Activated B cell treated with CpG ODN at 0.5 μM for 24 hours (primary cell): ENCODE measurements around the gene MACF1. TPM values are rescaled to one million over a fixed set of nuclear protein-coding genes. Genes with fewer than 3 reads are reported as not detected.
"Not testable (repeated sequence)": the region's sequence is repeated elsewhere in the genome, so short reads cannot be mapped to it uniquely, and the experiment has no call there.

Source experiments
- ATAC-seq: fragments of 200-7000 bp; cut with Tn5 transposase; one replicate; pipeline ENCODE4 v1.10.0; 2021; ENCODE audit warnings: low read depth, mild to moderate bottlenecking, moderate library complexity
- CTCF ChIA-PET: fragments of 350-600 bp; sonication (Branson Sonifier 250); formaldehyde crosslinking; loops from one replicate; lab custom pipeline; 2021; ENCODE audit warnings: antibody characterized with exemption; lab: Charles Lee
- POLR2A ChIA-PET: fragments of 350-600 bp; sonication (Branson Sonifier 250); formaldehyde crosslinking; loops from one replicate; lab custom pipeline; 2021; ENCODE audit warnings: antibody characterized with exemption; lab: Charles Lee
- DNase-seq: peaks from one replicate; pipeline ENCODE4 v3.0.0; 2022
- H3K27ac Mint-ChIP-seq: one replicate; pipeline ENCODE4 v1.8.0; 2020; ENCODE audit warnings: mixed read lengths
- H3K27me3 Mint-ChIP-seq: one replicate; pipeline ENCODE4 v1.8.0; 2021; ENCODE audit warnings: mixed read lengths
- H3K36me3 Mint-ChIP-seq: one replicate; pipeline ENCODE4 v1.8.0; 2021; ENCODE audit warnings: low read depth, mixed read lengths
- H3K4me1 Mint-ChIP-seq: one replicate; pipeline ENCODE4 v1.8.0; 2021; ENCODE audit warnings: mixed read lengths
- H3K4me3 Mint-ChIP-seq: one replicate; pipeline ENCODE4 v1.8.0; 2020; ENCODE audit warnings: mild to moderate bottlenecking, mixed read lengths
- H3K9me3 Mint-ChIP-seq: one replicate; pipeline ENCODE4 v1.8.0; 2020; ENCODE audit warnings: mixed read lengths
- intact Hi-C: fragments of 100-400 bp; cut with micrococcal nuclease; formaldehyde crosslinking; loops from one replicate; pipeline ENCODE4 v1.15.1; 2024
- total RNA-seq: library from RNA; stranded (reverse); gene quantifications from 2 replicates; pipeline ENCODE4 v1.2.3, GENCODE V29; 2022
- TF ChIP-seq, protein P1 (sequence below): fragments of 200-600 bp; IDR thresholded peaks from one replicate; pipeline ENCODE4 v1.8.0; 2022; ENCODE audit warnings: antibody characterized with exemption, mild to moderate bottlenecking

The MACF1 gene
- total RNA-seq, 1 donor from 2014 or later = 286 TPM

DNA sequence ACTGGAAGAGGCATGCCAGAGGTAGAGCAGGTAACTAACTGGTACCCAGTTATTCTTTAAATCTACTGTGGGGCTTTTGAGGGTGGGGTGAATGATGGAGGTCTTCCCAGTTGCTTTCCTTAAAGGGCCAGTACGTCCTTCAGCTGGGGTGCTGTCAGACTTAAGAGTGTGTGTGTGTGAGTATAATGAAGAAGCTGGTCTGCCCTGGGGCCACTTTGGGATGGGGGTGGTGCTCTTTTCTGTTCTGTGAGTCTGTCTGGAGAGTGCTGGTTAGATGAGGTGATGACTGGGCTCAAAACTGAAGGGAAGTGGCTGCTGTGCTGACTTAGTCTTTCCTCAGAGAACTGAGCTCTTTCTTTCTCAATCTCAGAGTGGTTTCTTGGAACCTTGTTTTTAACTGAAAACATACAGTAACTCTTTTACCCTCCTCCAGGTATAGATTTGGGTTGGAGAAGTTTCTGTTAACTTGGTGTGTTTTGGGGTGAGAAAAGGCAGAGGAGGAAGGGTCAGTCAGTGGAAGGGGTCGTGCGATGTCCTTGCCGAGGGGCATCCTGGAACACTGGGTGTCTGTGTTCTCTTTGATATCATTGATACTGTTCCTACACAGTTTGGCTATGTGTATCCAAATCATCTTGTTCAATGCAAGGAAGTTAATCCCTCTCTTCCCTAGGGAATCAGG lies 746 bp downstream of the MACF1 start:
- TF ChIP-seq, protein P1, sequence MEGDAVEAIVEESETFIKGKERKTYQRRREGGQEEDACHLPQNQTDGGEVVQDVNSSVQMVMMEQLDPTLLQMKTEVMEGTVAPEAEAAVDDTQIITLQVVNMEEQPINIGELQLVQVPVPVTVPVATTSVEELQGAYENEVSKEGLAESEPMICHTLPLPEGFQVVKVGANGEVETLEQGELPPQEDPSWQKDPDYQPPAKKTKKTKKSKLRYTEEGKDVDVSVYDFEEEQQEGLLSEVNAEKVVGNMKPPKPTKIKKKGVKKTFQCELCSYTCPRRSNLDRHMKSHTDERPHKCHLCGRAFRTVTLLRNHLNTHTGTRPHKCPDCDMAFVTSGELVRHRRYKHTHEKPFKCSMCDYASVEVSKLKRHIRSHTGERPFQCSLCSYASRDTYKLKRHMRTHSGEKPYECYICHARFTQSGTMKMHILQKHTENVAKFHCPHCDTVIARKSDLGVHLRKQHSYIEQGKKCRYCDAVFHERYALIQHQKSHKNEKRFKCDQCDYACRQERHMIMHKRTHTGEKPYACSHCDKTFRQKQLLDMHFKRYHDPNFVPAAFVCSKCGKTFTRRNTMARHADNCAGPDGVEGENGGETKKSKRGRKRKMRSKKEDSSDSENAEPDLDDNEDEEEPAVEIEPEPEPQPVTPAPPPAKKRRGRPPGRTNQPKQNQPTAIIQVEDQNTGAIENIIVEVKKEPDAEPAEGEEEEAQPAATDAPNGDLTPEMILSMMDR = no peak
- ChIA-PET CTCF (interaction anchor here (1.1 to 5.4 kb wide), 5 partner anchors 10 to 106 kb away, joined by 3 to 26 read pairs (median 3); no protein-coding TSS in a partner anchor), POLR2A (interaction anchor here (2.1 to 2.5 kb wide), 2 partner anchors 9 to 14 kb away, joined by 12 to 17 read pairs; no protein-coding TSS in a partner anchor)
- no peak for DNase-seq
- H3K36me3 Mint-ChIP-seq = no peaks in the 10 kb centered on the region
- H3K27ac Mint-ChIP-seq = peak overlapping the region; percentile 61
- H3K27me3 Mint-ChIP-seq = no peaks in the 10 kb centered on the region
- H3K4me1 Mint-ChIP-seq = peaks cover 27% of the 10 kb centered on the region
- peak; percentile 66 for ATAC-seq
- H3K9me3 Mint-ChIP-seq = no peaks in the 10 kb centered on the region
- peak overlapping the region; percentile 70 for H3K4me3 Mint-ChIP-seq
- intact Hi-C loops = loop anchor here (1.0 to 2.0 kb wide), 2 partner anchors 9 to 16 kb away; no protein-coding TSS in a partner anchor

DNA sequence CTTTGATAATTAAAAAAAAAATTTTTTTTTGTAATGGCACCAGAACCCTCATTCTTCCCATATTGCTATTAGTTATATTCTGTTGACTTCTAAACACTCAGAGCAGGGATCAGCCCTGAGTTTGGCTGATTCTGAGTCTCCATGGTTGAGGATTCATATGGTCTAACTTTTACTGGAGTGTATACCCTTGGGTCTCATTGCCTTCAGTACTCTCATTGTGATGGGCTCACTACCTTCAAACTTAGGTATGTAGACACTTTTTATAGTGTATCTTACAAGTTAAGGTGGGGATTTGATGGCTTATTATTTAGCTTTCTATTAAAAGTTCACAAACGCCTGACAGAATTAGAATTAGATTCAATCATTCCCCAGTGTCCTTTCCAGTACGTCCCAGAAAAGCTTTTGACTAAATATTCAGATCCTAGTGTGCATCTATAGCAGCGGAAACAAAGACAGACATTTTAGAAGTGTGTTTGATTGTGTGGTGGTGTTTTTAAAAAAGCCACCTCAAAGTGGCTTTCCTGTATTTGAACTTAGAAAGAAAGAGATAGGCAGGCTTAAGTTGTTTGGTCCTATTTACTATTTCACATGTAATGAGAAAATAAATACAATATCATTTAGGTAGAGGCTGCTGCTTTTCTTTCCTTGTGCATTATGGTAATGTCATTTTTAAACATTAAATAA lies 1.4 kb downstream of the MACF1 start:
- ChIA-PET CTCF (interaction anchor here (1.1 to 5.4 kb wide), 2 partner anchors 13 to 52 kb away, joined by 4 to 26 read pairs; no protein-coding TSS in a partner anchor), POLR2A (interaction anchor here (2.1 to 2.5 kb wide), 2 partner anchors 9 to 15 kb away, joined by 12 to 17 read pairs; no protein-coding TSS in a partner anchor)
- intact Hi-C loops = loop anchor here (1.0 to 2.0 kb wide), 3 partner anchors 9 to 15 kb away; no protein-coding TSS in a partner anchor
- Mint-ChIP-seq H3K27ac (no peak overlapping the region), H3K4me1 (peaks cover 26% of the 10 kb centered on the region), H3K9me3 (peaks cover 4% of the 10 kb centered on the region), H3K36me3 (no peaks in the 10 kb centered on the region), H3K4me3 (no peak overlapping the region), H3K27me3 (no peaks in the 10 kb centered on the region)
- no peak for DNase-seq
- no peak for ATAC-seq
- TF ChIP-seq, protein P1 = no peak

DNA sequence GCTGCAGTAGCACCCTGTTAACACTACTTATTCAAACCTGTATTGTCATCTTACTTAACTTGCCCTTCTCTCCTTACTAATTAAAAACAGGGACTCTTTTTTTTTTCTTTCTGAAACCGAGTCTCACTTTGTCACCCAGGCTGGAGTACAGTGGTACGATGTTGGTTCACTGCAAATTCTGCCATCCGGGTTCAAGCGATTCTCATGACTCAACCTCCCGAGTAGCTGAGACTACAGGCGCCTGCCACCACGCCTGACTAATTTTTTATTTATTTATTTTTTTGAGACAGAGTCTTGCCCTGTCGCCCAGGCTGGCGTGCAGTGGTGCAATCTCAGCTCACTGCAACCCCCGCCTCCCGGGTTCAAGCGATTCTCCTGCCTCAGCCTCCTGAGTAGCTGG lies 3.9 kb downstream of the MACF1 start:
- H3K27ac Mint-ChIP-seq, H3K9me3 Mint-ChIP-seq, ATAC-seq, H3K4me3 Mint-ChIP-seq, DNase-seq, H3K27me3 Mint-ChIP-seq, H3K36me3 Mint-ChIP-seq, intact Hi-C loops: not testable (repeated sequence)
- CTCF ChIA-PET = interaction anchor here (5.4 kb wide), 1 partner anchor 16 kb away, joined by 26 read pairs; no protein-coding TSS in a partner anchor
- POLR2A ChIA-PET = interaction anchor here (0.7 to 1.3 kb wide), 2 partner anchors 11 kb away, joined by 3 to 12 read pairs; no protein-coding TSS in a partner anchor
- H3K4me1 Mint-ChIP-seq = peaks cover 22% of the 10 kb centered on the region

DNA sequence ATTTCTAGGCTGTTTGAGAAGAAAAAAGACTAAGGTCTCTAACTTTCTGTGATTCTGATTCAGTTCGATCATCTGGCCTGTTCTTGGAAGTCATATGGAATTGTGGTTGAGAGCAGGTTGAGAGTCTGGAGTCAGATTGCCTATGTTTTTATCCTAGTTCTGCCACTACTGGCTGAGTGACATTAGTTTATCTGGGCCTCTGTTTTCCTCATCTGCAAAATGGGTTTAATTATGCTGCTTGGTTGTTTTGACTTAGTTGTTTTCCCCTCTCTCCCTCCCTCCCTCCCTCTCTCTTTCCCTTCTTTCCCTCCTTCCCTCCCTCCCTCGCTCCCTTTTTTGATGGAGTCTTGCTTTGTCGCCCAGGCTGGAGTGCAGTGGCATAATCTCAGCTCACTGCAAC lies 6.2 kb downstream of the MACF1 start:
- DNase-seq = no peak
- Mint-ChIP-seq H3K27ac (no peak overlapping the region), H3K9me3 (peaks cover 4% of the 10 kb centered on the region), H3K4me1 (peaks cover 29% of the 10 kb centered on the region), H3K27me3 (no peaks in the 10 kb centered on the region), H3K36me3 (no peaks in the 10 kb centered on the region), H3K4me3 (no peak overlapping the region)
- TF ChIP-seq, protein P1 = no peak
- POLR2A ChIA-PET = no interaction called here
- intact Hi-C loops = loop anchor here (10.0 kb wide), 1 partner anchor 356 kb away; the partner anchor contains the start of gene RRAGC
- no peak for ATAC-seq
- CTCF ChIA-PET = no interaction called here

DNA sequence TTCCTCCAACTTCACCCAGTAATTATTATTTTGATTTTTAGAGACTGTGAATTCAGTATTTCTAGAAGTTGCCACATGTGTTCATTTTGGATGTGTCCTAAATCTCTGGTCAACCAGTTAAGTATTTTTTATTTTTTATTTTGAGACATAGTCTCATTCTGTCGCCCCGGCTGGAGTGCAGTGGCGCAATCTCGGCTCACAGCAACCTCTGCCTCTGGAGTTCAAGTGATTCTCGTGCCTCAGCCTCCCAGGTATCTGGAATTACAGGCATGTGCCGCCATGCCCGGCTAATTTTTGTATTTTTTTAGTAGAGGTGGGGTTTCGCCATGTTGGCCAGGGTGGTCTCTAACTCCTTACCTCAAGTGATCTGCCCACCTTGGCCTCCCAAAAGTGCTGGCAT lies 8.0 kb downstream of the MACF1 start:
- peaks cover 37% of the 10 kb centered on the region for H3K4me1 Mint-ChIP-seq
- ChIA-PET CTCF (interaction anchor here (0.8 kb wide), 1 partner anchor 20 kb away, joined by 3 read pairs; no protein-coding TSS in a partner anchor), POLR2A (no interaction called here)
- no peaks in the 10 kb centered on the region for H3K27me3 Mint-ChIP-seq
- no peak overlapping the region for H3K4me3 Mint-ChIP-seq
- intact Hi-C loops = loop anchor here (10.0 kb wide), 1 partner anchor 358 kb away; the partner anchor contains the start of gene RRAGC
- no peak for DNase-seq
- no peak for ATAC-seq
- peaks cover 4% of the 10 kb centered on the region for H3K9me3 Mint-ChIP-seq
- no peak overlapping the region for H3K27ac Mint-ChIP-seq
- TF ChIP-seq, protein P1 = no peak
- no peaks in the 10 kb centered on the region for H3K36me3 Mint-ChIP-seq
